LoVo (cell line): ENCODE data around the gene HYOU1.
"Not testable (repeated sequence)": the region's sequence is repeated elsewhere in the genome, so short reads cannot be mapped to it uniquely, and the experiment has no call there.

Experiments
- DNase-seq: peaks from one replicate; pipeline ENCODE4 v3.0.0-alpha.2; 2016; ENCODE audit warnings: low spot score

The HYOU1 gene

GRCh38 chr11:119041821-119042514 is 15.0 kb downstream of the HYOU1 start:
- DNase-seq, result no peak

- DNase-seq, result not testable (repeated sequence)
Observed at GRCh38 chr11:119039471-119039870, 17.5 kb downstream of the HYOU1 start.

- DNase-seq, result no peak
Observed at GRCh38 chr11:119038884-119039283, 18.1 kb downstream of the HYOU1 start.

DNA sequence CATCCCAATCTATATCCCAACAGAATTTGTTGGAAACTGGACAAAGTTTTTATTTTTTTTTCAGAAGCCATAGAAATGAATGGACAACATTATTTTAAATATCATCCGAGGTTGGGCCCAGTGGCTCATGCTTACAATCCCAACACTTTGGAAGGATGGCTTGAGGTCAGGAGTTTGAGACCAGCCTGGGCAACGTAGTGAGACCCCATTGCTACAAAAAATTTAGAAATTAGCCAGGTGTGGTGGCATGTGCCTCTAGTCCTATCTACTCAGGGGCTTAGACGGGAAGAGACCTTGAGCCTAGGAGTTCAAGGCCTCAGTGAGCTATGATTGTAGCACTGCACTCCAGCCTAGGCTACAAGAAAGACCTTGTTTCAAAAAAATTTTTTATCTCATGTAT is 22.2 kb downstream of the HYOU1 start:
- DNase-seq, result no peak

DNA sequence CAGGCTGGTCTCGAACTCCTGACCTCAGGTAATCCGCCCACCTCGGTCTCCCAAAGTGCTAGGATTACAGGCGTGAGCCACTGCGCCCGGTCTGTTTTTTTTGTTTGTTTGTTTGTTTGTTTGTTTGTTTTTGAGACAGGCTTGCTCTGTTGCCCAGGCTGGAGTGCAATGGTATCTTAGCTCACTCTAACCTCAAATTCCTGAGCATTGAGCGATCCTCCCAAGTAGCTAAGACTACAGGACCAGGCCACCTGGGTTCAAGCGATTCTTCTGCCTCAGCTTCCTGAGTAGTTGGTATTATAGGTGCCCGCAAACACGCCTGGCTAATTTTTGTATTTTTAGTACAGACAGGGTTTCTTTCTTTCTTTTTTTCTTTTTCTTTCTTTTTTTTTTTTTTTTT is 23.6 kb downstream of the HYOU1 start:
- DNase-seq, result not testable (repeated sequence)

- DNase-seq, result no peak
Observed at GRCh38 chr11:119031912-119032280, 25.1 kb downstream of the HYOU1 start.

GRCh38 chr11:119030329-119031047 is 26.5 kb downstream of the HYOU1 start, which contains the start of gene SLC37A4:
Gene SLC37A4 (minus strand): TSS chr11:119030877.
- DNase-seq, result peak; percentile 97

GRCh38 chr11:119030029-119030328 is 27.0 kb downstream of the HYOU1 start:
- no peak for DNase-seq

DNA sequence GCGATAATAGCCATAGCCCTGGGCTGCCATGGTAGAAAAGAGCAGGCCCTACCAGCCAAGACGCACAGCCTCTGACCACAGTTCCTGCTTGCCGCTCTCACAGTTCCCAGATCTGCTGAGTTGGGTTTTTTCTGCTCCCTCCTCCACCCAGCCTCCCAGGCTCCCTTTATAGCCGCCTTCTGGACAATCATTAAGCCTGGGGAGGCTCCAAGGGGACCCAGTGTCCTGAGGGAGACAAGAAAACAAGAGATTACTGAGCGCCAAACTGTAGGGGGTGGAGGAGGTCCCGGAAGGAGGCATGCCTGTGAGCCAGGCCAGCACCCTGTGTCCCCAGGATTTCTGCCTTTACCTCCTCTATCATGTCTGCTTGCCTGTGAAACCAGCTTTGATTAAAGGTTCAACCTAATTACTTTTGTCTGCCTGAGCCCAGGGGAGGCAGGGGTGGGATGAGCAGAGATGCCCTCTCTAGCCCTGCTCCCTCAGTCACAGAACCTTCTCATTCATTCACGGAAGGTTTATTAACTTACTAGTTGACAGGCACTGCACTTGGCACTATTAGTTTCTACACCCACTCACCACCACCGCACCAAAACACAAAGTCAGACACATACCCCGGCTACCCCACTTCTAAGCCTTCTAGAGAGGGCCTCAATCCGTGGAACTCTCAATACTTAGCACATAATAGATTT is 27.5 kb downstream of the HYOU1 start:
- peak; percentile 65 for DNase-seq

- DNase-seq, result no peak
Observed at GRCh38 chr11:119029069-119029339, 28.0 kb downstream of the HYOU1 start.

DNA sequence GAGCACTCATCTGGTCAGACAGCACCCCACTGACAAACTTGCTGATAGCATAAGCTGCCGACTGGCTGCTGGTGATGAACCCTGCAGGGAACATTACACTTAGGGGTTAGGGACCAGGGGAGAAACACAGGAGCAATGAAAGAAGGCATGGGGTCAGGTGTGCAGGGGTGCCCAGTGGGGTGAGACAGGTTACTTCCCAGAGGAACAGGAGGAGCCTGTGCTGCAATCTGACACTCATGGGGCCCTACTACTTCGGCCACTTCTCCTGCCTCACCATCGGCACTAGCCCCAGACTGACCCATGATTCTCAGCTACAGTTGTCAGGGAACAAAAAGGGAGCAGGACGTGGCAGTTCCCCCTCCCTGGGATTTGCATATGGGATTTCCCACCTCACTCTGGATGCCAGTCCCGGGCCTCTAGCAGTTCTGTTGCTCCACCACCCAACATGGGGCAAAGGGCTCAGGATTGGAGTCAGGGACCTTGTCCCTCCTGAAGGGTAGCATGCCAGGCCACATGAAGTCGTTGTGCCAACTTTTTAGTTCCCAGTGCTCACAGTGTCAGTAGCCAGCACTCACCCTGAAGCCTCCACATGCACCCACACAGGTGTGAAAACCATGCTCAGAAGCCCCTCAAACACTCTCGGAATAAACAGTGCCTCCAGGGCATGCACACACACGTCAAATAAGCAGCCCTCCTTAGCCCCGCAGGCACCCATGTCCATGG is 28.5 kb downstream of the HYOU1 start:
- no peak for DNase-seq

- DNase-seq, result no peak
Observed at GRCh38 chr11:119027561-119028345, 29.3 kb downstream of the HYOU1 start.

- DNase-seq, result no peak
Observed at GRCh38 chr11:119026970-119027369, 30.0 kb downstream of the HYOU1 start.

GRCh38 chr11:119025978-119026766 is 30.8 kb downstream of the HYOU1 start:
- DNase-seq, result no peak

GRCh38 chr11:119025541-119025940 is 31.5 kb downstream of the HYOU1 start:
- no peak for DNase-seq

DNA sequence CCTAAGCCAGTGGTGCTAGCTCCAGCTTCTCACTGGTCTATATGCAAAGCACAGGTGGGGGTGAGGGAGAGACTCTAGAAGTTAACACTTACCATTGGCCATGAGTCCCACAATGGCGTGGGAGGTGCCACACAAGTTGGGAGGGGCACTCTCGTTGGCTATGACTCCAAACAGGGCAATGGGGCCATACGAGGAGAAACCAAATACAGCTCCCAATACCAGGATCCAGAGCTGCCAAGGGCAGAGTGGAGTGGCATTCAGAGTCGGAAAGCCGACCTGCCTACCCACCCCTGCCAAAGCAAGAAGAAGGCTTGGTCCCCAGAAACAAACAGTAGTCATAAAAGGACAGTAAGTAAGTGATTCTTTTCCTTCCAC is 31.9 kb downstream of the HYOU1 start:
- DNase-seq, result no peak

GRCh38 chr11:119024430-119025098 is 32.4 kb downstream of the HYOU1 start:
- no peak for DNase-seq

DNA sequence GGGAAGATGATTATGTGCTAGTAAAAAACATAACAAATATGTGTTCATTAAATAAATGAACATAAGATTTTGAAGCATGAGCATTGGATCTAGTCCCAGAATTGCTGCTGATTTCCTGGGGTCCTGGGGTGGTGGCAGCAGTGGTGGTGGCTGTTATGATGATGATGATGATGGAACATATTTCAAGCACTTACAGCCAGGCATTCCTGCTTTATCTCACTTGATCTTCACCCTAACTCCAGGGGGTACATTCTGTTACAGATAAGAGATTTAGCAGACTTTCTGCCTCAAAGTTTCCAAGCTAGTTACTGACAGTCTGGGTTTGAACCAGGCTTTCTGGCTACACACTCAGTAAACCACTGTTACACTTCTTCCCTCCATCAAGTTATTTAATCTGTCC is 33.3 kb downstream of the HYOU1 start:
- DNase-seq, result peak; percentile 14

- DNase-seq, result no peak
Observed at GRCh38 chr11:119021631-119022030, 35.4 kb downstream of the HYOU1 start.

GRCh38 chr11:119019996-119020395 is 37.0 kb downstream of the HYOU1 start:
- DNase-seq, result no peak
